ENCODE data around the gene B3GNT4.
"Not testable (repeated sequence)": the region's sequence is repeated elsewhere in the genome, so short reads cannot be mapped to it uniquely, and the experiment has no call there.

B3GNT4 gene
- total RNA-seq = 0.47 to 0.80 (median 0.57) reads per million in 4 donors

GRCh38 chr12:122203301-122204166 is at the start of gene B3GNT4:
Gene B3GNT4, plus strand, starts transcription at chr12:122203709. Its CDS starts 910 bp downstream, at chr12:122204619.
- peak; percentile 27 to 65 (median 62) for DNase-seq

- no peak for DNase-seq
These were observed 47.8 kb upstream of the B3GNT4 start for GRCh38 chr12:122155705-122156104.

- DNase-seq = no peak
These were observed 44.7 kb upstream of the B3GNT4 start for GRCh38 chr12:122158700-122159285.

GRCh38 chr12:122159882-122160281 is 43.6 kb upstream of the B3GNT4 start:
- DNase-seq = no peak

GRCh38 chr12:122160761-122161160 is 42.7 kb upstream of the B3GNT4 start:
- no peak for DNase-seq

DNA sequence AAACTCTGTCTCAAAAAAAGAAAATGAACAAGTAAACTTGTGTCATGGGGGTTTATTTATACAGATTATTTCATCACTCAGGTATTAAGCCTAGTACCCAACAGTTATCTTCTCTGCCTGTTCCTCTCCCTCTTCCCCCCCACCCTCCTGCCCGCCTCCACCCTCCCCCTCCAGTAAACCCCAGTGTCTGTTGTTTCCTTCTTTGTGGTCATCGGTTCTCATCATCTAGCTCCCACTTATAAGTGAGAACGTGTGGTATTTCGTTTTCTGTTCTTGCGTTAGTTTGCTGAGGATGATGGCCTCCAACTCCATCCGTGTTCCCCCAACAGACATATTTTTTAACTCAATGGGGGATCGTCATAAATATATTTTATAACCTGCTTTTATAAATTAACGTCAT is 41.8 kb upstream of the B3GNT4 start:
- peak in 1 of 5 donors; percentile 44 for DNase-seq

- DNase-seq = no peak
These were observed 40.5 kb upstream of the B3GNT4 start for GRCh38 chr12:122162976-122163375.

DNA sequence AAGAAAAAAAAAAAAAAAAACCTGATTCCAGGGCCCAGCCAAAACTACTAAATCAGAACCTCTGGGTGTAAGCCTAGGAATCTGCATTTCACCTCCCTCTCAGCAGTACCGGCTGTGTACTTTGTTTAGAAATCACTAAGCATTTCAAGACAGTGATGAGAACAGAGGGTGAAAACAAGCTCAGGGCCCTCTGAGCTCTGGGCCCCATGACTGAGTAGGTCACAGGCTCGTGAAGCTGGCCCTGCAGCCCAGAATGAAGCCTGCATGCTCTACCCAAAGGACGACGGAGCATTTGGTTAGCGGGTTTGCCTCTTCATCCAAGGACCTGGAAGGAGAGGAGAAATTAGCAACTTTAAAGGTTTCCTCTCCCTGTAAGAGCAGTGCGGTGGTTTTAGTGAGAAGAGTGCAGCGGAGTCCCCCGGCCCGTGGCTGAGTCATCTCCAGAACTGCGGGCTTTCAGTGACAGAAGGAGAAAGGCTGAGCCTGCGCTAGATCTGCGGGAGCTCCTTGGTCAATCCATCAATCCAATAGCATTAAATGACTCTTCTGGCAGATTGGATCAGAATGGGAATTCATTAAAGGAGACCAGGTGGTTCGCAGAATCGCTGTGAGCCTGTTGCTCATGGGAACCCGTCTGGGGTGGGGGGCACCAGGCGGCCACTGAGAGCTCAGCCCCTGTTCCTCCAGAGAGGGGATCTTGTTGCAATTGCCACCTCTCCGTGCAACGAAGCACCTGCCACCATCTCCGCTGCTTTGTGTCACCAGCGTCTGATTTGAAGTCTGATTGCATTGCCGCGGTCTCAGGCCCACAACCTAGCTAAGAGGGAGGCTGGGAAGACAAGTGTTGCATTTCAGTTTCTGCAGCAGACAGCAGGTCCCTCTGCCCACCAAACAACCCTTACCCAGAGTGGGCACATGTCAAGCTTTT is 36.8 kb upstream of the B3GNT4 start:
- peak in 1 of 5 donors; percentile 73 for DNase-seq

GRCh38 chr12:122167356-122167925 is 36.1 kb upstream of the B3GNT4 start:
- no peak for DNase-seq

- DNase-seq = no peak
These were observed 35.0 kb upstream of the B3GNT4 start for GRCh38 chr12:122168492-122168891.

DNA sequence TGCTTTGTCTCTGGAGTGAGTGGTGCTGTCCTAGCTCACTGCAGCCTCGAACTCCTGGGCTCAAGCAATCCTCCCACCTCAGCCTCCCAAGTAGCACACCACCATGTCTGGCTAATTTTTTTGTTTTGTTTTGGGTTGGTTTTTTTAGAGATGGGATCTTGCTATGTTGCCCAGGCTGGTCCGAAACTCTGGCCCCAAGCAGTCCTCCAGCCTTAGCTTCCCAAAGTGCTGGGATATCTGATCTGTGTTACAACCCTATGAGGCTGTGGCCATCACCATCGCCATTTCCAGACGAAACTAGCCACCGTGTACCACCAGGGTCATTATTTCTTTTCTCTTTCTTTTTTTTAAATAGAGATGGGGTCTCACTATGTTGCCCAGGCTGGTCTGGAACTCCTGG is 32.1 kb upstream of the B3GNT4 start:
- no peak for DNase-seq

GRCh38 chr12:122172262-122172939 is 31.1 kb upstream of the B3GNT4 start:
- no peak for DNase-seq

DNA sequence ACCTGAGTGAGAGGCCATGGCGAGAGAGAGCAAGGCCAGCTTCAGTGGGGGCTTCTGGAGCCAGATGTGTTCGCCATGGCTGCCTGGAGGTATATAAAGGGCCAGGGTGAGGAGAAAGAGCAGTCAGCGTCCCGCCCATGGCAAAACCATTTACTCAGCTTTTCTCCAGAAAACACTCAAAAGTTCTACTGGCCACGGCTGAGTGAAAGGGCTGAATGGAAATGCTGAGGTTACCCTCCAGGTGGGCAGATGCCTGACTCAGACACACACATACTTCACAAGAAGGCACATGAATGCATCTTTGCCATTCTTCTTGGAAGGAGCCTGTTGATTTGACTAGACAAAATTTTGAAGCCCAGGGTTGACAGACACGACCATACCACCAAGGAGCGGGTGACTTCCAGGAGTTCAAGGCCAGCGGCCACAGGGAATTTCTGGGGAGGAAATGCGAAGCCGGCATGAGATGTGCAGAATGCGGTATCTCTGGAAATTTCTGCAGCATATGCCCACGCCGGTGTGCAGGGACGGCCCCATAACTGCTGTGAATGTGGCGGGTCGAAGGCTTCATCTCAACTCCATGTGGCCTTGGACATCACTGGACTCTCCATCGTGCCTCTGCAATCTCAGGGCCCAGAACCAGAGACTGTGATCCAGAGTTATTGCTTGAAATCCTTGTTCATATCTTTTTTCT is 29.2 kb upstream of the B3GNT4 start, which contains the start of gene IL31:
Gene IL31 (minus strand): TSS at position 67 of the 691 bp plus-strand sequence. CDS start 49 bp downstream, at position 18.
- no peak for DNase-seq

DNA sequence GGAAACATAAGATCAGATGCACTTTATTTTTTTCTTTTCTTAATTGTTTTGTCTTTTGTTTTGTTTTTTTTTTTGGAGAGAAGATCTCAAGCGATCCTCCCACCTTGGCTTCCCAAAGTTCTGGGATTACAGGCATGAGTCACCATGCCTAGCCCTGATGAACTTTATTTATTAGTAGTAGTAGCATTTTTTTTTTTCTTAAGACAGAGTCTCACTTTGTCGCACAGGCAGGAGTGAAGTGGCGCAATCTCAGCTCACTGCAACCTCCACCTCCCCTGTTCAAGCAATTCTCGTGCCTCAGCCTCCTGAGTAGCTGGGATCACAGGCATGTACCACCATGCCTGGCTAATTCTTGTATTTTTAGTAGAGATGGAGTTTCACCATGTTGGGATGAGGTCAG is 27.0 kb upstream of the B3GNT4 start:
- DNase-seq = not testable (repeated sequence)

DNA sequence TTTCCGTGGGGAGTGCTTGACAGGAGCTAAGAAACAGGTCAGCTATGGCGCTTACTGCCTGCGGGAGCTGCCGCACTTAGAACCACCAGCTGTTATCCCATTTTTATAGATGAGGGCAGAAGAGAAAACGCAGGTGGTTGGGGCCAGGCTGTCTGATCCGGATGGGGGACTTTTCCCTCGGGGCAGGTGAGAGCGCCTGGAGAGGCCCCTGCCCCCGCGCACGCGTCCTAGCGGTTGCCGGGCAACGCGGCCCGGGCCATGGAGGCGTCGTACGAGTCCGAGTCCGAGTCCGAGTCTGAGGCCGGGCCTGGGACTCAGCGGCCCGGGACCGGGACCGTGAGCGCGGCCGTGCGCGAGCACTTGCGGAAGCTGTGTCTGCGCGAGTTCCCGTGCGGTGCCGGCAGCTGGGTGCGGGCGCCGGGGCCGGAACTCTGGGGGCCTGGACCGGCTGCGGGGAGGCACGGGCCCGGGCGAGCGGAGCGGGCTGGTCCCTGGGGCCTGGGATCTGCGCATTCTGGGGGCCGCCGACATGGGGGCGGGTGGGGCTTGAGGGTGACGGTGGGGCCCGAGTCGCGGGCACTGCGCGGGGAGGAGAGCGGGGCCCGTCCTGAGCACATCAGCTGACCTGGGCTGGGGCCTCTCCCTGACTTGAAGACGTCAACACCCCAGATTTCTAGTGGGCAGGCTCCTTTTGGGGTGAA is 20.5 kb upstream of the B3GNT4 start, which contains the start of gene LRRC43:
Gene LRRC43 (plus strand): TSS at position 237 of the 701 bp plus-strand sequence. CDS start 22 bp downstream, at position 259.
- peak in 1 of 5 donors; percentile 33 for DNase-seq

DNA sequence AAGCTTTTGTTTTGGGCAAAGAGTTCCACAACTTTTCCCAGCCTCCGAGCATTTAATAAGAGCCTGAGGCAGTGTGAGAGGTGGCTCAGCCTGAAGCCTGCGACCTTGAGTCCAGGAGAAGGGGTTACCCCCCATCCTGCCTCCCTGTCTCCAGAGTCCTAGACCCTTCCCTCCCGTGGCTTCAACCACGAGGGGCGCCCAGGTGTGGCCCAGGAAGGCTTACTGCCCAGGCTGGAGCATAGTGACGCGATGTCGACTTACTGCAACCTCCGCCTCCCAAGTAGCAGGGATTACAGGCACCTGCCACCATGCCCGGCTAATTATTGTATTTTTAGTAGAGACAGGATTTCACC is 19.9 kb upstream of the B3GNT4 start:
- DNase-seq = no peak

DNA sequence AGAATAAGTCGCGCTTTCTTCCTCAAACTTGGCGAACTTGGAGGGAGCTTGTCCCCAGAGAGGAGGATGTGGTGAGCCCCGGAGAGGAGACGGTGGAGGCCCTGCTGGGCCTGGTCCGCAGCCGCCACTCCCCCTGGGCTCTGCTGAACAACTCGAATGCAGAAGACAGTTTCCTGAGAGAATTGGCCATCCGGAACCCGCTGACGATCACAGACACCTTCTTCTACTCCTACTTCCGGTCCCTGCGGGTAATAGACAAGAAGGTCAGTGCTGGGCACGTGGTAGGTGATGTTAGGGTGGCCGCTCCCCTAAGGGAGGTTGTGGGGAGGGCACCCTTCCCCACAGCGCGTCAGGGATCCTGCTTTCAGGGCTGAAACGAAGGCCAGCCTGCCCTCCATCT is 19.0 kb upstream of the B3GNT4 start:
- no peak for DNase-seq

DNA sequence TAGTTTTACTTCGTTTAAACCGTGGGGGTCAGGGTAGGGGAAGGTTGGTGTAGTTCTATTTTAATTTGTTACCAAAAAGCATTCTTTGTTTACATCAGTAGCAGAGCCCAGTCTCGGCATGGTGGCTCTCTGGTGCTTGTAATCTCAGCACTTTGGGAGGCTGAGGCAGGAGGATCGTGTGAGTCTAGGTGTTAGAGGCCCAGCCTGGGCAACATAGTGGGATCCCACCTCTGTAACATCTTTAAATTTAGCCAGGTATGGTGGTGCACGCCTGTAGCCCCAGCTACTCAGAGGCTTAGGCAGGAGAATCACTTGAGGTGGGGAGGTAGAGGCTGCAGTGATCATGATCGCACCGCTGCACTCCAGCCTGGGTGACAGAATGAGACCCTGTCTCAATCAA is 18.4 kb upstream of the B3GNT4 start:
- no peak for DNase-seq

DNA sequence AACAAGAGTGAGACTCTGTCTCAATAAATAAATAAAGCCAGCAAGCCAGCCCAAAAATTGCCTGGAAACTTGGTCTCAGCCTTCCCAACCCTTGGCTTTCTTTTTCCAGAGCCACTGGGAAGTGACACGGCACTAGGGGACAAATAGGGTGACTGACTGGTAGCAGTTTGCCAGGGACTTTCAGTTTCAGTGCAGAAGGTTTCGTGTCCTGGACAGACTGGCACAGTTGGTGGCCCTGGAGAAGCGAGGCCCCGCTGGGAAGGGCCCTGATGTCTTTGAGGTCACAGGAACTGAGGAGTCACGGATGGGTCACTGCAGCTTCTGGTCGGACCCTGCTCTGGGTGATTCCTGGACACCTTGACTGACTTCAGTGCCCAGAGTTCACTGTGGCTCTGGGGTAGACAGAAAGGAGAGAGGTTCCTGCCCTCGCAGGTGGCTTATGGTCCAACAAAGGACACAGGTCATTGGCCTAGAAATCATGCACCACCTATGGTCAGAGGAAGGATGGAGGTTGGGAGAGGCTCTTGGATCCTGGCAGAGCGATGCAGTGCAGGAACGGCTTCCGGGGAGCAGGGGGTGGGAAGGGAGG is 17.9 kb upstream of the B3GNT4 start:
- no peak for DNase-seq

DNA sequence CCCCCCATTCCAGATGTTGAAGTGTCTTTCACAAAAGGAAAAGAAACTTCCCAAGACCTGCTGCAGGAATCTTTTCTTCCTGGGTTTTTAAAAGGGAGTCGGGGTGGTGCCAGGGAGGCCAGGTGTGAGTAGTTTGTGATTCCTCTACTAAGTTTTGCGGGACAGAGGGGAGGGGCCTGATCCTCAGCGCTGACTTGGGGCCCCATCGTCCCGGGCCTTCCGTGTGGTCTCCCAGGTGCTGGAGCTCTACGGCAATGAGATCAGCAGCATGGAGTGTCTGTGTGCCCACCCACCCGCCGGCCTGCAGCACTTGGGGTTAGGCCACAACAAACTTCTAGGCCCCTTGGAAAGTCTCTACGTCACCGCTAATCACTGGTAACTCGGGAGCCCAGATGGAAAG is 16.0 kb upstream of the B3GNT4 start:
- no peak for DNase-seq

Measured in T-helper 1 cell (primary cell).